Karpas-422 (cell line): ENCODE results near the gene CPNE9. TPM values are rescaled to one million over a fixed set of nuclear protein-coding genes. Genes with fewer than 3 reads are reported as not detected.

Experiments
- DNase-seq: peaks from one replicate; pipeline ENCODE4 v3.0.0-alpha.2; 2015
- H2AFZ ChIP-seq: fragments of 200-600 bp; sonication (generic); 2 replicates; pipeline ENCODE4 v1.6.1; 2014; ENCODE audit warnings: antibody characterized with exemption, low read length, mixed read lengths
- H3K27ac ChIP-seq: fragments of 200-600 bp; sonication (generic); 2 replicates; pipeline ENCODE4 v1.5.1; 2014; ENCODE audit warnings: mild to moderate bottlenecking, low read length, moderate library complexity
- H3K27me3 ChIP-seq: fragments of 200-600 bp; sonication (generic); 2 replicates; pipeline ENCODE4 v1.6.1; 2014; ENCODE audit warnings: low read length, mixed read lengths
- H3K36me3 ChIP-seq: fragments of 200-600 bp; sonication (generic); 2 replicates; pipeline ENCODE4 v1.6.1; 2014; ENCODE audit warnings: low read length, mixed read lengths; ENCODE audit not compliant: insufficient read depth
- H3K4me1 ChIP-seq: fragments of 200-600 bp; sonication (generic); 2 replicates; pipeline ENCODE4 v1.6.1; 2014; ENCODE audit warnings: mild to moderate bottlenecking, low read length, mixed read lengths
- H3K4me2 ChIP-seq: fragments of 200-600 bp; sonication (generic); 2 replicates; pipeline ENCODE4 v1.6.1; 2014; ENCODE audit warnings: low read length, low read depth, mild to moderate bottlenecking; ENCODE audit not compliant: poor library complexity, severe bottlenecking
- H3K4me3 ChIP-seq: fragments of 200-600 bp; sonication (generic); 2 replicates; pipeline ENCODE4 v1.5.1; 2014; ENCODE audit warnings: mild to moderate bottlenecking, antibody characterized with exemption, low read length, mixed read lengths
- H3K79me2 ChIP-seq: fragments of 200-600 bp; sonication (generic); 2 replicates; pipeline ENCODE4 v1.6.1; 2014; ENCODE audit warnings: mild to moderate bottlenecking, low read length, mixed read lengths
- H3K9ac ChIP-seq: fragments of 200-600 bp; sonication (generic); 2 replicates; pipeline ENCODE4 v1.6.0; 2014; ENCODE audit warnings: low read length
- H3K9me2 ChIP-seq: fragments of 200-600 bp; sonication (generic), shearing (Covaris generic); replicated peaks from 2 replicates; pipeline ENCODE4 v1.6.0; 2014; ENCODE audit warnings: mild to moderate bottlenecking, low read length, moderate library complexity; ENCODE audit not compliant: insufficient read depth
- H3K9me3 ChIP-seq: fragments of 300-700, 200-600 bp; sonication (generic); 2 replicates; pipeline ENCODE4 v1.6.1; 2014; ENCODE audit warnings: low read length, mixed read lengths
- H4K20me1 ChIP-seq: fragments of 200-600 bp; sonication (generic); 2 replicates; pipeline ENCODE4 v1.6.1; 2014; ENCODE audit warnings: mild to moderate bottlenecking, antibody characterized with exemption, low read length, low read depth; ENCODE audit not compliant: insufficient read depth
- total RNA-seq: library from RNA; depleted of rRNA; stranded (reverse); fragments of >200 nt; shearing (Covaris generic); gene quantifications from 2 replicates; pipeline ENCODE4 v1.2.3, GENCODE V29; 2014; ENCODE audit warnings: low replicate concordance

The CPNE9 gene
- total RNA-seq, 1 experiment from 2014 or later, result not detected

GRCh38 chr3:9725775-9726515 is 22.3 kb downstream of the CPNE9 start:
- Histone ChIP-seq H3K9me2 (no peaks in the 10 kb centered on the region), H3K4me1 (peaks cover 31% of the 10 kb centered on the region), H3K9ac (no peak overlapping the region), H3K9me3 (no peaks in the 10 kb centered on the region), H4K20me1 (no peaks in the 10 kb centered on the region), H3K79me2 (no peaks in the 10 kb centered on the region), H3K27ac (no peak overlapping the region), H3K27me3 (no peaks in the 10 kb centered on the region), H2AFZ (no peak overlapping the region), H3K36me3 (no peaks in the 10 kb centered on the region), H3K4me2 (no peak overlapping the region), H3K4me3 (no peak overlapping the region)
- no peak for DNase-seq

- peak overlapping the region; percentile 47 for H3K4me2 ChIP-seq
- DNase-seq, result peak; percentile 90
- H3K9ac ChIP-seq, result peak overlapping the region; percentile 40; the same call in 1 of the 2 replicates
- H3K4me3 ChIP-seq, result peak overlapping the region; percentile 50; the same call in 1 of the 2 replicates
- no peaks in the 10 kb centered on the region for H3K36me3 ChIP-seq
- no peaks in the 10 kb centered on the region for H3K9me3 ChIP-seq
- H3K9me2 ChIP-seq, result no peaks in the 10 kb centered on the region
- peaks cover 5% of the 10 kb centered on the region for H3K79me2 ChIP-seq
- no peak overlapping the region for H3K27ac ChIP-seq
- H2AFZ ChIP-seq, result peak overlapping the region; percentile 75; the same call in 1 of the 2 replicates
- H4K20me1 ChIP-seq, result no peaks in the 10 kb centered on the region
- peaks cover 19% of the 10 kb centered on the region for H3K4me1 ChIP-seq
- H3K27me3 ChIP-seq, result no peaks in the 10 kb centered on the region
Measured at GRCh38 chr3:9727041-9727595, 23.5 kb downstream of the CPNE9 start.

GRCh38 chr3:9727743-9728142 is 24.1 kb downstream of the CPNE9 start:
- Histone ChIP-seq H3K79me2 (peaks cover 11% of the 10 kb centered on the region), H3K4me2 (no peak overlapping the region), H3K36me3 (no peaks in the 10 kb centered on the region), H3K9me3 (no peaks in the 10 kb centered on the region), H3K27ac (no peak overlapping the region), H4K20me1 (peaks cover 5% of the 10 kb centered on the region; the same call in 1 of the 2 replicates), H2AFZ (no peak overlapping the region), H3K9me2 (no peaks in the 10 kb centered on the region), H3K4me3 (no peak overlapping the region), H3K9ac (no peak overlapping the region), H3K27me3 (no peaks in the 10 kb centered on the region), H3K4me1 (peaks cover 19% of the 10 kb centered on the region)
- DNase-seq, result no peak

GRCh38 chr3:9729419-9729818 is 25.8 kb downstream of the CPNE9 start:
- H3K9me2 ChIP-seq, result no peaks in the 10 kb centered on the region

GRCh38 chr3:9730657-9731205 is 27.1 kb downstream of the CPNE9 start:
- Histone ChIP-seq H3K79me2 (peaks cover 40% of the 10 kb centered on the region), H4K20me1 (peaks cover 13% of the 10 kb centered on the region), H2AFZ (peak overlapping the region; percentile 94), H3K4me2 (peak overlapping the region; percentile 95), H3K9me3 (no peaks in the 10 kb centered on the region), H3K4me1 (peaks cover 27% of the 10 kb centered on the region), H3K9ac (peak overlapping the region; percentile 57), H3K36me3 (peaks cover 12% of the 10 kb centered on the region; the same call in 1 of the 2 replicates), H3K27me3 (no peaks in the 10 kb centered on the region), H3K27ac (no peak overlapping the region), H3K4me3 (peak overlapping the region; percentile 96), H3K9me2 (no peaks in the 10 kb centered on the region)
- DNase-seq, result peak; percentile 52

More at GRCh38 chr3:9729419-9729818, 25.8 kb downstream of the CPNE9 start:
- Histone ChIP-seq H3K4me2 (no peak overlapping the region), H3K79me2 (peaks cover 28% of the 10 kb centered on the region), H3K27me3 (no peaks in the 10 kb centered on the region), H3K36me3 (peaks cover 4% of the 10 kb centered on the region; the same call in 1 of the 2 replicates), H3K9ac (no peak overlapping the region), H4K20me1 (peaks cover 13% of the 10 kb centered on the region), H3K4me3 (no peak overlapping the region), H2AFZ (no peak overlapping the region), H3K4me1 (peaks cover 27% of the 10 kb centered on the region), H3K9me3 (no peaks in the 10 kb centered on the region), H3K27ac (no peak overlapping the region)
- no peak for DNase-seq

GRCh38 chr3:9731206-9732079 is 27.8 kb downstream of the CPNE9 start, which contains the start of gene BRPF1:
TSS of gene BRPF1 (plus strand) at chr3:9731735. CDS start at chr3:9734141, 2,406 bp downstream.
- peaks cover 13% of the 10 kb centered on the region; the same call in 1 of the 2 replicates for H3K36me3 ChIP-seq
- H2AFZ ChIP-seq, result peak within 1 kb of the TSS; percentile 94
- H3K4me3 ChIP-seq, result peak within 1 kb of the TSS; percentile 96
- peak within 1 kb of the TSS; percentile 74 for H3K27ac ChIP-seq
- peak within 1 kb of the TSS; percentile 95 for H3K4me2 ChIP-seq
- peak within 1 kb of the TSS; percentile 95 for H3K9ac ChIP-seq
- H3K9me2 ChIP-seq, result no peaks in the 10 kb centered on the region
- H4K20me1 ChIP-seq, result peaks cover 13% of the 10 kb centered on the region
- H3K27me3 ChIP-seq, result no peaks in the 10 kb centered on the region
- DNase-seq, result peak; percentile 100
- H3K4me1 ChIP-seq, result peaks cover 26% of the 10 kb centered on the region
- H3K9me3 ChIP-seq, result no peaks in the 10 kb centered on the region
- H3K79me2 ChIP-seq, result peaks cover 43% of the 10 kb centered on the region

GRCh38 chr3:9732080-9732739 is 28.6 kb downstream of the CPNE9 start:
- Histone ChIP-seq H3K79me2 (peaks cover 51% of the 10 kb centered on the region), H3K9me3 (no peaks in the 10 kb centered on the region), H3K9ac (peak overlapping the region; percentile 95), H3K4me1 (peaks cover 18% of the 10 kb centered on the region), H3K27me3 (no peaks in the 10 kb centered on the region), H3K36me3 (peaks cover 21% of the 10 kb centered on the region; the same call in 1 of the 2 replicates), H4K20me1 (peaks cover 13% of the 10 kb centered on the region), H3K4me2 (peak overlapping the region; percentile 95), H3K4me3 (peak overlapping the region; percentile 96), H3K9me2 (no peaks in the 10 kb centered on the region), H3K27ac (peak overlapping the region; percentile 74), H2AFZ (no peak overlapping the region)
- peak; percentile 79 for DNase-seq
